HK-2 (cell line): ENCODE measurements around the gene RBM20.
"Not testable (repeated sequence)": the region's sequence is repeated elsewhere in the genome, so short reads cannot be mapped to it uniquely, and the experiment has no call there.

Experiments used
- DNase-seq: peaks from one replicate; pipeline ENCODE4 v3.0.0-alpha.2; 2018; ENCODE audit not compliant: unreplicated experiment

Gene RBM20

DNA sequence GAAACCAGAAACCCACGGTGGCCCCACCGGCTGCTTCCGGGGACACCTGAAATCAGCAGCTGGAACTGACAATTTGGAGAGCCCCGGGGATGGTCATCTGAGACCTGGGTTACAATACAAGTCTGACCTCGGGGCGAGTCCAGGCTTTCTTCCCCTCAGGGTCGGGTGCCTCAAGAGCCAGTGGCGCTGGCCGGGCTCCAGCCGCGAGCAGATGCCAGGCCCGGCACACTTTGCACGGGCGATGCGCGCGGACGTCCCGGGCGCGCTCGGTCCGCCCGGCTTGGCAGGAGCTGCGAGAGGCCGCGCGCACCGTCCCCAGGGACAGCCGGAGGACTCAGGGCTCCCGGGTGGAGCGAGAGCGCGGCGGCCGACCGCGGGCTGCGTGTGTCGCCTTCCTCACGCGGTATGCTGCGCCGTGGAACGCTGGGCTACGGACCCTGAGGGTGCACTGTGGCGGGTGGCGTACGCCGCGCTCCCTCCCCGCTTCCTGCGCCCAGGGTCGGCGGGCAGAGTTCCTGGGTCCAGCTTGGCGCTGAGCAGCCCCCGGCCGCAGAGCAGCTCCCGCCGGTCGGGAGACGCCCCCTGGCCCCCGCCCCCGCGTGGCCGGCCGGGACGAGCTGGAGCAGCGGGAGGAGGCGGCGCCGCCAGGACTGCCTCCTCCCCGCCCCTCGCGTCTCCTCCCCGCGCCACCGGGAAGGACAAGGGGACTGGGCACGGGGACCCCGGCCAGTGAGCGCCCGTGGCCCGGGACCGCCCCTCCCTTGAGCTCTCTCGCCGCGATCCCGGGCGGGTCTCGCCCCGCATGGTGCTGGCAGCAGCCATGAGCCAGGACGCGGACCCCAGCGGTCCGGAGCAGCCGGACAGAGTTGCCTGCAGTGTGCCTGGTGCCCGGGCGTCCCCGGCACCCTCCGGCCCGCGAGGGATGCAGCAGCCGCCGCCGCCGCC, at the start of gene RBM20:
Gene RBM20, plus strand, starts transcription at position 684 of the 945 bp plus-strand sequence. Its CDS starts 119 bp downstream, at position 803.
- peak; percentile 32 for DNase-seq

DNA sequence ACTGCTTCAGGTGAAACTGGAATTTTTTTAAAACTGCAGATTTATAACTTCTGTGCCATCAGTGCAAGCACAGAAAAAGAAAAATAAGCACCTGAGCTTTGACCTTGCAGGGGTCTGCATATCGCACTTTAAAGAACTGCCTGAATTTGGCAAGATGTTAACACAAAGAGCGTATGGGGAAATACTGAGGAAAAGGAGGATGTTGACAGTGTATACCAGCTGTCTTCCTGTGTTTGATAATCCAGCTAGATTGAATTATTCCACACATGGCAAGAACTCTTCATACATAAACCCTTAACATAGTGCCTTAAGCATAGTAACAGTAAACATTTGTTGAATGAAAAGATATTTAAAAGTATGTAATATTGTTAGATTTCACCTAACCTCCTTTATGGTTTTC, 46.7 kb upstream of the RBM20 start:
- DNase-seq, result no peak

DNA sequence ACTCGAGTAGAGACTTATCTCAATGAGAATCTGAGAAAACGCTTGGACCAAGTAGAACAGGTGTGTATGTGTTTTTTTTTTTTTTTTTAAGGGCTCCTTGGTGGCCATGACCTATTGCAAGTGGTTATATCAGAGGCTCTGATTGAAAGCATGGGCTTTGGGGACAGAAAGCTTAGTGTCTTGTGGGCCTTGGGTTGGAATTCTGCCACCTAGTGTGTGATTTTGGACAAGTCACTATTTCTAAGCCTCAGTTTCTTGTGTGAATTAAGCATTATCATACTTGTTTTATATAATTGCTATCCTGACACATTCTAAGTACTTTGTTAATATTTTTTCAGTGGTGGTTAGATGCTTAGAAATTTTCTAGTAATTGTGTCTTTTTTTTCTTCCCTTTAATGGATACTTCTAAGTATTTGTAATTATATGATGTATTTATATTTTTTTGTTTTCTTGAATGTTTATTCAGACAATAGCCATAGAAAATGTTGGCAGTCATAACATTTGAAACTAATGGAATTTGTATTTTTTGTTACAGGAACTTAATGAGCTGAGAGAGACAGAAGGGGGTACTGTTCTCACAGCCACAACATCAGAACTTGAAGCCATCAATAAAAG, 43.5 kb upstream of the RBM20 start:
- peak; percentile 29 for DNase-seq

DNA sequence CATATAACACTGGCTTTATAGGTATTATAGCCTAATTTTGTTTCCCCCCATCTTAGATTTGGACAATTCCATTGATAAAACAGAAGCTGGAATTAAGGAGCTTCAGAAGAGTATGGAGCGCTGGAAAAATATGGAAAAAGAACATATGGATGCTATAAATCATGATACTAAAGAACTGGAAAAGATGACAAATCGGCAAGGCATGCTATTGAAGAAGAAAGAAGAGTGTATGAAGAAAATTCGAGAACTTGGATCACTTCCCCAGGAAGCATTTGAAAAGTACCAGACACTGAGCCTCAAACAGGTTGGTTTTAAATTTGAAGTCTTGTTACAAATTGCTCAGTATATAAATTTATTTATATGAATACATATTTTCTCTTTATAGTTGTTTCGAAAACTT, 42.6 kb upstream of the RBM20 start:
- DNase-seq, result no peak

DNA sequence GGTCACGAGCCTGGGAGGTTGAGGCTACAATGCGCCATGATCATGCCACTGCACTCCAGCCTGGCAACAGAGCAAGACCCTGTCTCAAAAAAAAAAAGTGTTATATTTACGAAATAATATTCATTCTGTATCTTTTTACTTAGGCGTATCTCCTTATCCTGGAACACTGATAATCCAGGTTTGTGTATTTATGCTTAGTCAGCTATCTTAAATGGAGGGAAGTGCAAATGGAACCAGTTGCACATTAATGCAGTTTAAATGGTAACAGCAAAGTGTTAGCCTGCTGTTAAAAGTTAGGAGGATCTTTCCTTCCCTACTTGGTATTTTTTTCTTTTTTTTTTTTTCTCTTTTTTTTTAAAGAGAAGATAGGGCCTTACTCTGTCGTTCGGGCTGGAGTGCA, 36.0 kb upstream of the RBM20 start:
- DNase-seq, result no peak

DNA sequence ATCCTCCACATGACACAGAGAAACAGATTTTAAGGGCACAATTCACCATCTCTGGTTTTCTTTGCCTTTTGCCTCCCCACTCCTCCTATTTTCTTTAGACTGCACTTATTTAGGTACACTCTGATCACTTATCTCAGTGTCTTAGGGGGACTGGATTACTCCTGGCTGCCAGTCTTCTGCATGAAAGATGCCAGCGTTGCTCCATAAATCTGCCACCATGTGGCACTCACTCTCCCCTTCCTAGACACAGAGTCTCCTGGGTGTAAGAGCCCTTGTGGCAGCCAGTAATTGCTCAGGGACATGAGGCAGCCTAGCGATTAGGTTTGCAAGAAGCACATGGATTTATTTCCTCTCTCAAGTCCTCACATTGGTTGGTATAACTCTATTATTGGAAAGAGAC, 34.5 kb upstream of the RBM20 start:
- DNase-seq, result peak; percentile 29

DNA sequence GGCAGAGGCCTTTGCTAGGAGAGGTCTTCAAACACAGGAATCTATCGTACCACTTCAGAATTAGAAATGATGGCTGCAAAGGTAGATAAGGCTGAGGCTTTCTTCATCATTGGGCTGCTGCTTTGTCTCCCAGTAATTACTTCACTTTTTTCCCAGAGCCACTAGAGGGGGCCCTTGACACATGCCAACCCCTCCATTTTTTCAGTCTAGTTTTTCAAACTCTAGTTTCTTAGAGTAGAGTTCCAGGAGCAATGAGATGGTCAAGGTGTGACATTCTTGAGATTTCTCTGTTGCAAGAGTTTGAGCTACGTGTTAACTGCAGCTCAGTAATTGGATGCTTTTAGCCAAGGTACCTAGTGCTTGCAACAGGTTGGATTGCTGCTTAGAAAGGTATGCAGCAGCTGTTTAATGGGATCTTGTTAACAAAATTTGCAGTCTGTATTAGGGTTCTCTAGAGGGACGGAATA, 33.8 kb upstream of the RBM20 start:
- DNase-seq, result peak; percentile 47

DNA sequence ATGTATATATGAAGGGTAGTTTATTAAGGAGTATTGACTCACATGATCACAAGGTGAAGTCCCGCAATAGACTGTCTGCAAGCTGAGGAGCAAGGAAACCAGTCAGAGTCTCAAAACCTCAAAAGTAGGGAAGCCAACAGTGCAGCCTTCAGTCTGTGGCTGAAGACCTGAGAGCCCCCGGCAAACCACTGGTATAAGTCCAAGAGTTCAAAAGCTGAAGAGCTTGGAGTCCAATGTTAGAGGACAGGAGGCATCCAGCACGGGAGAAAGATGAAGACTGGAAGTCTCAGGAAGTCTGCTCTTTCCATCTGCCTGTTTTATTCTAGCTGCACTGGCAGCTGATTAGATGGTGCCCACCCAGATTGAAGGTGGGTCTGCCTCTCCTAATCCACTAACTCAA, 33.4 kb upstream of the RBM20 start:
- DNase-seq, result not testable (repeated sequence)

DNA sequence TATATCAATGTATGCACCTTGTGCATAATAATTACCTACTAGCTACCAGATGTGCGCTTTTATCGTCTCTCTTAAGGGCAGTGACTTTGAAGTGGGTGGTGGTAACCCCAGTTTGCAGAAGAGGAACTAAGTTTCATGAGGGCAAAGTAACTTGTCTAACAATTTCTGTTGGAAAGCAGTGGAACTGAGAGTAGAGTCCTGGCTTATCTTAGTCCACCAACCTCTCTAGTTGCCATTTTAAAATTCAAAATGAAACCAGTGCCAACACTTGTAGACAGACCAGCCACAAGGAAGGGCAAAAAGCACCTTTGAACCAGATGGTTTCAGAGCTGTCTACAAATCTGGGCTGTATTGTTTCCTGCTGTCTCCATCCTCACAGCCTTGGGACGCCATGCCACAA, 32.0 kb upstream of the RBM20 start:
- DNase-seq, result no peak

DNA sequence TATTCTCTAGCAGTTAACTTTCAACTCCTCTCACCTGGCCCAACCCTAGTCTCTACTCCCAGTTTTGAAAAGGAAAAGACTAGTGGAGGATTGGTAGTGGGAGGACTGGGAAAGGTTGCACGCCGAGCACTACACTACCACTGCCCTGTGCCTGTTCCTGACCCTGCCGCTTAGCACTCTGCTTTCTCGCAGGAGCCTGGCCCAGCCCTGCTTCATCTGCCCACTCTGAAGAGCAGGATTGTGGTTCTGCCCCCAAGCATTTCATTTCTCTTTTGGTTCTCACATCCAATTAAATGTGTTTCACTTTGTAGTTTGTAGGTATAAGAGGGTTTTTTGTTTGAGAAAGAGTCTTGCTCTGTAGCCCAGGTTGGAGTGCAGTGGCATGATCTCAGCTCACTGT, 31.5 kb upstream of the RBM20 start:
- DNase-seq, result no peak

DNA sequence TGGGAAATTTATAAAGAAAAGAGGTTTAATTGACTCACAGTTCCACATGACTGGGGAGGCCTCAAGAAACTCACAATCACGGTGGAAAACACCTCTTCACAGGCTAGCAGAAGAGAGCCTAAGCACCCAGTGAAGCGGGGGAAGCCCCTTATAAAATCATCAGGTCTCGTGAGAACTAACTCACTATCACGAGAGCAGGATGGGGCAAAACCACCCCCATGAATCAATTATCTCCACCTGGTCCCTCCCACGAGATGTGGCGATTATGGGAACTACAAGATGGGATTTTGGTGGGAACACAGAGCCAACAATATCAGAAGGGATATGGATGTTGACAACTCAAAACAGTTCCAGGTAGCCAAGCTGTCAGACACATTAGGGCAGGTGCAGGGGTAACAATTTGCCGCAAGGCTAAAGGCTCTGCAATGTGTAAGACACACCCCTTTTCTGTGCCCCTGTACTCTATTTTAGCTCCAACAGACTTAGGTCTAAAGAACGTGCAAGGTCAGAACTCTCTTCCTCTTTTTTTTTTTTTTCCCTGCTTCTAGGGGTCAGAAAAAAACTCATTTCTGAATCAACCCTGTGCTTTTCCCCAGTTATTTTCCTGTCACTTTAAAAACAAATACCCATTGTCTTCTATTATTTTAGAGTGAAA, 30.7 kb upstream of the RBM20 start:
- DNase-seq, result no peak

DNA sequence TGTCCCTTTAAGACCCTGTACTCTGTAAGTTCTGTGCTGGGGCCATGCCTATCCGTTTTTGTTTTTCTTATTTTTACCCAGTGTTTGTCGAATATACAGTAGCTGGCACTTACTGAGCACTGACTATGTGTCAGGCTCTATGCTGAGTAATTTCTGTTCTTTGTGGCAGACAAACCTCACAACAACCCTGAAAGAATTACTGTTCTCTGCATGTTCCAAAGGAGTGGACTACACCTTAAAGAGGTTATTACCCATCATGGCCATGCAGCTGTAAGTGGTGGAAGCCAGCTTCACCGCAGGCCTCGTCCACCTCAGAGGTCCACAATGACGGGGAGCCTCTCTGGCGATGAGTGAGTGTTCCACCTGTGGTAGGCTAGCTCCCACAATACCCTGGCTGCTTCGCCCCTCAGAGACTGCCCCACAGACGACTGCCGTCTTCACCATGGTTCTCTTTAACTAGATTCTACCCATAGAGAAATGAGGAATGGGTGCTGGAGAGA, 30.1 kb upstream of the RBM20 start:
- DNase-seq, result no peak

DNA sequence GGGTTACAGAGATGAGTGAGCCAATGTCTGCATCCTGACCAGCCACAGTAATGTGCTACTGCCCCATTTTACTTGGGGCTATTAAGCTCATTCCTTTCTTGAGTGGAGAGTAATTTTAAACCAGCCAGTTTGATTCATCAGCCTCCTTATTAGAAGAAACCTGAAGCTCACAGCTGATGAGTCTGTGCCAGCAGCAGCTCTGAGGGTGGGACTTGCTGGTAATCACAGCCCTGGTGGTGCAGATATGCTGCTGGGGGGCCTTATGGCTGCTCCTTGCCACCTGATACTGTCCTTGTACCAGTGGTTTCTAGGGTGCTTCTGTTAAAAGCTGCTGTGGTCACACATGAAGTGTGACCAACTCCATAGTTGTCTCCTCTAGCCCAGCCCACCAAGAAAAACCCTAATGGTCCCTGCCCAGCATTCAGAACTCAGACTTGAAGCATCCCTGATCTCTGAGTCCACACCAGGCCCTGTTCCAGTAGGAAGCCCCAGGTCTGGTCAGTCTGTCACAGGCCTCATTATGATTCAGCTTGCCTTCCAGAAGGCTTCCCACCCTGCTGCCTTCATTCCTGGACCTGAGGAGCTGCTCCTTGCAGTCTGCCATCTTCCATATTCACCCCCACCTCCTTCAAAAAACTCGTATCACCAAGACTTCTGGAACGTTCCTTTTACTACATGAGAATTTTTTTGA, 28.9 kb upstream of the RBM20 start:
- DNase-seq, result no peak

DNA sequence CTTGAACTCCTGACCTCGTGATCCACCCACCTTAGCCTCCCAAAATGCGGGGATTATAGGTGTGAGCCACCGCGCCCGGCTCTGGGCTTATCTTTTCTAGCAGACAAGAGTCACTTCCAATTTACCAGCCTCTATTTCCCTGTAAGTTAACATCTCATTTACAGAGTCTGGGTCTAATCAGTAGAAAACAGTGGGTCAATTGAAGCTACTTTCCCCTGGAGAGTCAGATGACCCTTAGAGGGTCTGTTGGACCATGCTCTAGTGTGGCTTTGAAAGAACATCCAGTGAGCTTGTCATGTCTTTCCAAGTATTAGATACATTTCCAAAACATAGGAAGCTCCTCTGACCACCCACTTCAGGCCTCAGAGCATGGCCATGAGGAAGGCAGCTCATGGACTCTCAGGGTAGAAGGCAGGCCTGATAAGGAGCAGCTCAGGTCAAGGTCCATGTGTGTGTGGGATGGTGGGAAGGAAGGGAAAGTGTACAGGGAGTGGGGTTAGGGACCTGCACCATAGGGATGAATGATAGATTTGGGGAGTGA, 27.6 kb upstream of the RBM20 start:
- DNase-seq, result no peak

DNA sequence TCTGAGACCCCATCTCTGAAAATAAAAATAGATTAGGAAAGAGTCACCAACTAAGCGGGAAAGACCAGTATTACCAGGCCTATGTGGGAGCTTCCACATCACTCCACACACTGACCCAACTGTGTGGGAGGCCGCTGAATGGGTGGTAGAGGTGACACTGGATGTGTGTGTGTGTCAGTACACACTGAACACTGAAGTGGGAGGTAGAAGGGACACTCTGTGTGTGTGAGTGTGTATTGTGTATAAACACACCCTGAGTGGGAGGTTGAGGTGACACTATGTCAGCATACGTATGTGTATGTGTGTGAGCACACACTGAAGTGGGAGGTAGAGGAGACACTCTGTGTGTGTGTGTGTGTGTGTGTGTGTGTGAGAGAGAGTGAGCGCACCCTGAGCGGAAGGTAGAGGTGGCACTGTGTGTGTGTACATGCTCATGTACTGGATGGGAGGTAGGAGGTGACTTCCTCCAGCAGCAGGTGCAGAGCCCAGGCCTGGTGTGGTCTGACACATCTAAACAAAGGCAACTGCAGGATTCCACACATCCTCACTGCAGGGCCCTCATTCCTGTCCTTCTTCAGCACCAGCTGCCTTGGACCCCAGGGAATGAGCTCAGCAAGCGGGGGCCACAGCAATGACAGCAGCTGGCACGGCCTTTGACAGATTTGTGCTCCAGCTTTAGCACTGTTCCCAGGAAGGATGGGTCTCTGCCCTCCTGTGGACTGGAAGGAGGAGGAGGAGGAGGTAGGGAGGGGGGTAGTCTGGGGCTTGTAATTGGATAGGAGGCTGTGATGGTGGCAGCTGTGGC, 26.5 kb upstream of the RBM20 start:
- DNase-seq, result no peak

DNA sequence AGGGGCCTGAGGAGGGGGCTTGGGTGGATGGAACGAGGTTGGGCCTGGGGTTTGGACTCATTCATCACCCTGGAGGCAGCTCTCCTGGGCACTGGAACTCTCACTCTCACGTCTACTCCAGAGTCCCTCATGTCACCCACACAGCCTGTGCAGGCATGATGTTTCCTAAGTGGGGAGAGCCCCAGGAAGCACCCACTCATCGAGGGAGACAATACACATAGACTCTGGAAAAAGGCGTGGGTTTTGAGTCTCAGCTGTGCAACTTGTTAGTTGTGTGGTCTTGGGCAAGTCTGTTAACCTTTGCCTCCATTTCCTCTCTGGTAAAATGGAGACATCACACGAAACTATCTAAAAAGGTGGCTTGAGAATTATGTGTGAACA, 25.9 kb upstream of the RBM20 start:
- DNase-seq, result no peak

DNA sequence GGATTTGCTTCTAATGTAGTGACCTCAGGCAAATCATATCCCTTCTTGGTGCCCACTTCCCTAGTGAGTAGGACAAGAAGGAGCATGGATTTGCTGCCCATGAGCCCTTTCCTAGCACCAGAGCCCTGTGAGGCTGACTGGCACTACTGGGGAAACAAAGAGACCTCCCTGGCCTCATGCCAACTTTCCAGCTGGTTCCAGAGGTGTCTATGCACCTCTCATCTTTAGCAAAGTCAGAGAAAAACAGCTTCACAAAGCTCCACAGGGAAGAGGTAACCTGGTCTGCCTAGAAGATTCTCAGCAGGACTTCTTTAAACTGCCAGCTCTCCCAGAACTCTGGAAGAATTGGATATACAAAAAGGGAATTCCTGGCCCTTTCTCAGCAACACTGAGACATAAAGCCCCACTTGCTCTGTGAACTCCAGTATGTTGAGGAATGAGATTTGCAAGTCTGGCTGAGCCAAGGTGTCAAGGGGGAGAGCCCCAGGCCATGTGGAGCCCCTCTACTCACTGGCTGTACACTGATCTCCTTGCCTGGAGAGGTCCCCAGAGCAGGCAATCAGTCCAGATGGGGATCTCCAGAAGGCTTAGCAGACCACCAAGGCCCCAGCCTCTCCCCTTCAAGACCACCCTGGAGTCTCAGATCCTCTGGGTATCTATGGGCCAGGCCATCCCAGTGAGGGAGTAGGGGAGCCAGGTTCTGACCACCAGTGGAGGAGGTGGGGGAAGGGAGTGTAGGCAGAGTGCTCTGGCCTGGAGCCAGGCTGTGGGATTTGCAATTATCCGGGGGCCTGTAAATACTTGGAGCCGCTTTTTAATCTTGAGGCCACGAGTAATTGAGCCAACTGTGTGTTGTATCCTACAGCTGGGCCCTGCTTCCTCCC, 24.4 kb upstream of the RBM20 start:
- no peak for DNase-seq

DNA sequence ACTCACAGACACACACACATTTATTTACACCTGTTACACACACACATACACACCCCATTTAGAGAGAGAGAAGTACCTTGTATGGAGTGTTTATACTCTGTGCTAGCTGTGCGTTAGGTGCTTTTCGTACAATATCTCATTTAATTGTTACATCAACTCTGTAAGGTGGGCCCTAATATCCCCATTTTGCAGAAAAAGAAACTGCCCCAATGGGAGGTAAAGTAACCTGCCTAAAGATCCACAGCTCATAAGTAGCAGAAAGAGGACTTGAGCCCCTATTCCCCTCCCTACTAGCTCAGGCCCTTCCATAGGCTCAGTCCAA, 23.8 kb upstream of the RBM20 start:
- no peak for DNase-seq

DNA sequence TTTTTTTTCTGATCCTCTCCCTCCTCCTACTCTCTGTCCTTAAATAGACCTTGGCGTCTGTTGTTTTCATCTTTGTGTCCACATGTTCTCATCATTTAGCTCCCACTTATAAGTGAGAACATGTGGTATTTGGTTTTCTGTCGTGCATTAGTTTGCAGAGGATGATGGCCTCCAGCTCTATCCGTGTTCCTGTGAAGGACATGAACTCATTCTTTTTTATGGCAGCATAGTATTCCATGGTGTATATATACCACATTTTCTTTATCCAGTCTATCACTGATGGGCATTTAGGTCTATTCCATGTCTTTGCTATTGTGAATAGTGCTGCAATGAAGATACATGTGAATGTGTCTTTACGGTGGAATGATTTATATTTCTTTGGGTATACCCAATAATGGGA, 20.8 kb upstream of the RBM20 start:
- DNase-seq, result not testable (repeated sequence)

DNA sequence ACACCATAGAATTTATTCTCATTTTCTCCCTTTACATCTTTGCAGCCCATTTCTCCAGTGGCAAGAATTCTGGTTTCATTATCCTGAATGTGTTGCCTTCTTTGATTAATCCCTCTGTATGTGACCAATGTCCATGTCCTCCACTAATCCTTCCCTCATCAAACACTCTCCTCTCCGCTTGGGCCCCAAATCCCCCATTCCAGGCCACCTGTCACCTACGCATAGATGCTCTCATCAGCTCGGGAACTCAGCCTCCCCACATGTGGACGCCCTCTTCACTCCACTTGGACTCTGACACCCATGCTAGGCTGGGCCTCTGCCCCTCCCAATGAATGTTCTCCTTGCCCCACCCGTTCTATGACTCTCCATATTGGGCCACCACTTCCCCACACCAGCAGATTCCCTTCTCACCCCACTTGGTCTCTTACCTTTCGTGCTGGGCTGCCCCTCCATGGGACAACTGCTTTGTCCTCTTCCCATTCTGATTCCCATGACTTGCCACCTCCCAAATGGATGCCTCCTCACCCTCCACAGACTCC, 18.7 kb upstream of the RBM20 start:
- DNase-seq, result no peak
